GOT3 (cell line): ENCODE measurements around the gene MED15.

ENCODE experiments used
- DNase-seq: peaks from one replicate; lab custom pipeline; 2025; ENCODE audit warnings: mixed read lengths; lab: John Stamatoyannopoulos, UW

MED15 gene

GRCh38 chr22:20571531-20572007 lies 64.2 kb downstream of the MED15 start:
- DNase-seq = no peak

GRCh38 chr22:20572132-20572802 lies 64.9 kb downstream of the MED15 start:
- no peak for DNase-seq

- DNase-seq = no peak
These were observed 65.9 kb downstream of the MED15 start for GRCh38 chr22:20573176-20573832.

GRCh38 chr22:20573833-20574615 lies 66.6 kb downstream of the MED15 start:
- DNase-seq = no peak

GRCh38 chr22:20574920-20575353 lies 67.5 kb downstream of the MED15 start:
- no peak for DNase-seq

- no peak for DNase-seq
These were observed 68.5 kb downstream of the MED15 start for GRCh38 chr22:20575724-20576444.

- DNase-seq = no peak
These were observed 69.0 kb downstream of the MED15 start for GRCh38 chr22:20576445-20576816.

GRCh38 chr22:20577045-20577444 lies 69.6 kb downstream of the MED15 start:
- DNase-seq = no peak

- no peak for DNase-seq
These were observed 70.2 kb downstream of the MED15 start for GRCh38 chr22:20577549-20577975.

- no peak for DNase-seq
These were observed 70.8 kb downstream of the MED15 start for GRCh38 chr22:20578192-20578591.

GRCh38 chr22:20578707-20579106 lies 71.3 kb downstream of the MED15 start:
- DNase-seq = no peak

GRCh38 chr22:20579273-20580120 lies 72.1 kb downstream of the MED15 start:
- no peak for DNase-seq

GRCh38 chr22:20580179-20580578 lies 72.8 kb downstream of the MED15 start:
- no peak for DNase-seq

GRCh38 chr22:20580611-20581502 lies 73.4 kb downstream of the MED15 start:
- DNase-seq = no peak

GRCh38 chr22:20581503-20582170 lies 74.2 kb downstream of the MED15 start:
- DNase-seq = no peak

GRCh38 chr22:20582171-20582511 lies 74.7 kb downstream of the MED15 start:
- no peak for DNase-seq

- DNase-seq = no peak
These were observed 75.3 kb downstream of the MED15 start for GRCh38 chr22:20582520-20583361.

- no peak for DNase-seq
These were observed 76.1 kb downstream of the MED15 start for GRCh38 chr22:20583471-20583922.
